ENCODE results near the gene CCDC112.

DNA sequence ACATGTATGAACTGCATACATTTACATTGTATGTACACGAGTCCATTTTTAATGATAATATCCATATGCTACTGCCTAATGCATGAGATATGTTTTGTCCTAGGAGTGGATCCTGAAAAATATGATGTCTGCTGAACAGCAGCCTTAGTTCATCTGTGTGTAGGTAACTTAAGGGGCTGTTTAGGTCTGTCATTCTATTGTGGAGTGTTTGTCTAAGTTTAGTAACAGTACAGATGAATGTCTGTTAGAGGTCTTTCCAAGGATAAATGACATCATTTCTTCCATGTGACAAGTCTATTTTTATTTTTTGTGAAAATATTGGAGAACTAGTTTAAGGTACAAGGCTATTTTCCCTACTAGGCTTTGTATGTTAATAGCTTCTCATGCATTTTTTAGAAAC lies 22.6 kb upstream of the CCDC112 start:
- TF ChIP-seq, protein P1, sequence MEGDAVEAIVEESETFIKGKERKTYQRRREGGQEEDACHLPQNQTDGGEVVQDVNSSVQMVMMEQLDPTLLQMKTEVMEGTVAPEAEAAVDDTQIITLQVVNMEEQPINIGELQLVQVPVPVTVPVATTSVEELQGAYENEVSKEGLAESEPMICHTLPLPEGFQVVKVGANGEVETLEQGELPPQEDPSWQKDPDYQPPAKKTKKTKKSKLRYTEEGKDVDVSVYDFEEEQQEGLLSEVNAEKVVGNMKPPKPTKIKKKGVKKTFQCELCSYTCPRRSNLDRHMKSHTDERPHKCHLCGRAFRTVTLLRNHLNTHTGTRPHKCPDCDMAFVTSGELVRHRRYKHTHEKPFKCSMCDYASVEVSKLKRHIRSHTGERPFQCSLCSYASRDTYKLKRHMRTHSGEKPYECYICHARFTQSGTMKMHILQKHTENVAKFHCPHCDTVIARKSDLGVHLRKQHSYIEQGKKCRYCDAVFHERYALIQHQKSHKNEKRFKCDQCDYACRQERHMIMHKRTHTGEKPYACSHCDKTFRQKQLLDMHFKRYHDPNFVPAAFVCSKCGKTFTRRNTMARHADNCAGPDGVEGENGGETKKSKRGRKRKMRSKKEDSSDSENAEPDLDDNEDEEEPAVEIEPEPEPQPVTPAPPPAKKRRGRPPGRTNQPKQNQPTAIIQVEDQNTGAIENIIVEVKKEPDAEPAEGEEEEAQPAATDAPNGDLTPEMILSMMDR (IDR thresholded peaks at IDR 0.05), result no peak
- no peak for TF ChIP-seq POLR2A (IDR thresholded peaks at IDR 0.05)

Data from thyroid gland (tissue), 4 donors.